HepG2 (cell line): ENCODE measurements around the gene PNKP. TPM values are rescaled to one million over a fixed set of nuclear protein-coding genes. Genes with fewer than 3 reads are reported as not detected.

ENCODE experiments used
- ADNP ChIP-seq: sonication (generic); formaldehyde crosslinking; IDR thresholded peaks from 2 replicates; pipeline ENCODE4 v1.4.0; 2020; ENCODE audit warnings: missing genetic modification reagents
- CHCHD3 ChIP-seq: sonication (generic); formaldehyde crosslinking; IDR thresholded peaks from 2 replicates; pipeline ENCODE4 v1.8.0; 2022; ENCODE audit warnings: mild to moderate bottlenecking, missing genetic modification reagents, moderate library complexity
- HNF4A ChIP-seq: sonication (generic); formaldehyde crosslinking; IDR thresholded peaks from 2 replicates; pipeline ENCODE4 v1.4.0; 2020; ENCODE audit warnings: missing genetic modification reagents
- HOXA5 ChIP-seq: sonication (generic); formaldehyde crosslinking; IDR thresholded peaks from 2 replicates; pipeline ENCODE4 v1.4.0; 2020; ENCODE audit warnings: missing genetic modification reagents
- KLF16 ChIP-seq, 2 experiments: sonication (generic) in 1 of 2; formaldehyde crosslinking in 1 of 2; IDR thresholded peaks; 2 replicates each; pipeline versions ENCODE4 v1.6.1 to v1.8.0; 2016 to 2023; ENCODE audit warnings: missing genetic modification reagents in 2 of 2, missing compliant biosample characterization in 1 of 2
- NCOA1 ChIP-seq: sonication (generic); formaldehyde crosslinking; IDR thresholded peaks from 2 replicates; pipeline ENCODE4 v1.9.0; 2021; ENCODE audit warnings: missing genetic modification reagents
- POLR2AphosphoS5 ChIP-seq: IDR thresholded peaks from 2 replicates; pipeline ENCODE4 v1.6.1; 2012; ENCODE audit warnings: low read depth, low read length
- ZNF232 ChIP-seq: sonication (generic); formaldehyde crosslinking; IDR thresholded peaks from 2 replicates; pipeline ENCODE4 v1.4.0; 2020; ENCODE audit warnings: missing genetic modification reagents, borderline replicate concordance
- ZNF646 ChIP-seq: sonication (generic); formaldehyde crosslinking; IDR thresholded peaks from 2 replicates; pipeline ENCODE4 v1.9.0; 2021; ENCODE audit warnings: mild to moderate bottlenecking, missing genetic modification reagents
- ZNF720 ChIP-seq: sonication (generic); formaldehyde crosslinking; IDR thresholded peaks from 2 replicates; pipeline ENCODE4 v1.4.0; 2020; ENCODE audit warnings: missing genetic modification reagents
- ZNF775 ChIP-seq: sonication (generic); formaldehyde crosslinking; IDR thresholded peaks from 2 replicates; pipeline ENCODE4 v1.4.0; 2020; ENCODE audit warnings: missing genetic modification reagents, mild to moderate bottlenecking, moderate library complexity, borderline replicate concordance
- polyA plus RNA-seq, 8 experiments: library from polyadenylated mRNA; depleted of rRNA in 3 of 8; stranded (reverse) in 7 of 8; unstranded in 1 of 8; fragments of >200 nt; fragmentation: Illumina TruSeq in 4 of 8; extraction: Trizol in 4 of 8; gene quantifications; 2 replicates each; pipeline versions ENCODE4 v1.2.1 to v1.2.3, GENCODE V29; 2011 to 2016; ENCODE audit warnings: low read depth in 4 of 8, missing spikeins in 1 of 8, mixed read lengths in 1 of 8; ENCODE audit not compliant: insufficient read depth in 1 of 8
- total RNA-seq, 5 experiments: library from RNA; depleted of rRNA; stranded (reverse); fragments of >200 nt; fragmentation: Illumina TruSeq; extraction: Trizol; gene quantifications; 2 replicates each; pipeline ENCODE4 v1.2.3, GENCODE V29; 2016; ENCODE audit warnings: low read depth in 1 of 5
- TF ChIP-seq, protein P1 (sequence below): sonication (generic); formaldehyde crosslinking; IDR thresholded peaks from 2 replicates; pipeline ENCODE4 v1.5.0; 2020; ENCODE audit warnings: missing genetic modification reagents
- TF ChIP-seq, protein P2 (sequence below): sonication (generic); formaldehyde crosslinking; IDR thresholded peaks from 2 replicates; pipeline ENCODE4 v1.4.0; 2020; ENCODE audit warnings: missing genetic modification reagents
- TF ChIP-seq, protein P3 (sequence below): sonication (generic); formaldehyde crosslinking; IDR thresholded peaks from 2 replicates; pipeline ENCODE4 v1.4.0; 2020; ENCODE audit warnings: mild to moderate bottlenecking, low read depth, missing genetic modification reagents
- TF ChIP-seq, protein P4 (sequence below): sonication (generic); formaldehyde crosslinking; IDR thresholded peaks from 2 replicates; pipeline ENCODE4 v1.8.0; 2022; ENCODE audit warnings: missing genetic modification reagents, mild to moderate bottlenecking, inconsistent platforms, borderline replicate concordance

The PNKP gene
- total and polyA plus RNA-seq, 2 of the 13 experiments (the other 11 are each of a cell fraction or from before 2014, with no cell fraction given) = 12.7 to 27.1 TPM

DNA sequence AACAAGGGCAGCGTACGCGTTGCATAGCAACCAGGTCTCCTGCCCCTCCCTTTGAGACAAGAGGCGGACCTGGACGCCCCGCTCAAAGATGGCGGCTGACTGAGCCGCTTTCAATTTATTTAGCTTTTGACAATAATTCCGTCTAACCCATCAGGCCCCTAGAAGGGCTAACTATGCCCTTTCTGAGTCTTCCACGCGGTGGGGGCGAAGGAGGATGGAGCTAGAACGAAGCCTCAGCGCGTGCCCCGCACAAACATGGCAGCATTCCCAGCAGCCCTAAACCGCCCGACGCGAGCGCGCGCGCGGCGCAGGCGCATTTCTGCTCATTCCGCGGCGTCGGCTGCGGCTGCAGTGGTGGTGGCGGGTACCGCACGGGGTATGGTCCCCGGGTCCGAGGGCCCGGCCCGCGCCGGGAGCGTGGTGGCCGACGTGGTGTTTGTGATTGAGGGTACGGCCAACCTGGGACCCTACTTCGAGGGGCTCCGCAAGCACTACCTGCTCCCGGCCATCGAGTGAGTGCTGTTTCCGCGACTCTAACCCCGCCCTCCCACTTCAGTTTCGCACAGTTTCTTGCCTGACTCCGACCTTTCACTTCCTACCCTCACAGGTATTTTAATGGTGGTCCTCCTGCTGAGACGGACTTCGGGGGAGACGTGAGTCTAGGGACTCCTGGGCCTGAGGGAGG is 49.3 kb downstream of the PNKP start, which contains the start of gene MED25 (continued):
- 0 out of 2 replicates have a peak, but pooled peaks have one; percentile 55 for TF ChIP-seq HOXA5 (CRISPR knock-in tag)
- no peak; the same call in 1 of the 2 replicates for TF ChIP-seq ZNF646 (CRISPR knock-in tag)
- TF ChIP-seq, protein P1, sequence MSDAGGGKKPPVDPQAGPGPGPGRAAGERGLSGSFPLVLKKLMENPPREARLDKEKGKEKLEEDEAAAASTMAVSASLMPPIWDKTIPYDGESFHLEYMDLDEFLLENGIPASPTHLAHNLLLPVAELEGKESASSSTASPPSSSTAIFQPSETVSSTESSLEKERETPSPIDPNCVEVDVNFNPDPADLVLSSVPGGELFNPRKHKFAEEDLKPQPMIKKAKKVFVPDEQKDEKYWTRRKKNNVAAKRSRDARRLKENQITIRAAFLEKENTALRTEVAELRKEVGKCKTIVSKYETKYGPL (CRISPR knock-in tag) = no peak
- TF ChIP-seq POLR2AphosphoS5 = peak; percentile 63
- TF ChIP-seq ZNF232 = peak; percentile 48; the same call in 1 of the 2 replicates
- TF ChIP-seq, protein P2, sequence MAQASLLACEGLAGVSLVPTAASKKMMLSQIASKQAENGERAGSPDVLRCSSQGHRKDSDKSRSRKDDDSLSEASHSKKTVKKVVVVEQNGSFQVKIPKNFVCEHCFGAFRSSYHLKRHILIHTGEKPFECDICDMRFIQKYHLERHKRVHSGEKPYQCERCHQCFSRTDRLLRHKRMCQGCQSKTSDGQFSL (CRISPR knock-in tag) = no peak; the same call in 1 of the 2 replicates
- TF ChIP-seq HNF4A (CRISPR knock-in tag) = 0 out of 2 replicates have a peak, but pooled peaks have one; percentile 5
- TF ChIP-seq, protein P3, sequence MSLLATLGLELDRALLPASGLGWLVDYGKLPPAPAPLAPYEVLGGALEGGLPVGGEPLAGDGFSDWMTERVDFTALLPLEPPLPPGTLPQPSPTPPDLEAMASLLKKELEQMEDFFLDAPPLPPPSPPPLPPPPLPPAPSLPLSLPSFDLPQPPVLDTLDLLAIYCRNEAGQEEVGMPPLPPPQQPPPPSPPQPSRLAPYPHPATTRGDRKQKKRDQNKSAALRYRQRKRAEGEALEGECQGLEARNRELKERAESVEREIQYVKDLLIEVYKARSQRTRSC (CRISPR knock-in tag) = no peak
- TF ChIP-seq NCOA1 (CRISPR knock-in tag) = no peak
- no peak for TF ChIP-seq ZNF720
- TF ChIP-seq ZNF775 (CRISPR knock-in tag) = no peak; the same call in 1 of the 2 replicates
- no peak for TF ChIP-seq ADNP
- peak in 1 of 2 experiments; percentile 23; a peak in 1 of 4 replicates for TF ChIP-seq KLF16 (CRISPR knock-in tag; IDR thresholded peaks at IDR 0.05)
- TF ChIP-seq CHCHD3 (CRISPR knock-in tag) = no peak
- TF ChIP-seq, protein P4, sequence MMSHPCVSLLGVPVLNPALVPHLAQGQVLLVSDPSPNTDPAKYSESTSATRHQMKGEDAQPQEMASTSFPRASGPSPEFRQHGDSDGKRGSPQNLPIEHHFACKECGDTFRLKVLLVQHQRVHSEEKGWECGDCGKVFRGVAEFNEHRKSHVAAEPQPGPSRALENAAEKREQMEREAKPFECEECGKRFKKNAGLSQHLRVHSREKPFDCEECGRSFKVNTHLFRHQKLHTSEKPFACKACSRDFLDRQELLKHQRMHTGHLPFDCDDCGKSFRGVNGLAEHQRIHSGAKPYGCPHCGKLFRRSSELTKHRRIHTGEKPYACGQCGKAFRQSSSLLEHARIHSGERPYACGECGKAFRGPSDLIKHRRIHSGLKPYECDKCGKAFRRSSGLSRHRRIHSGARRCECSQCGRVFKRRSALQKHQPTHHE (CRISPR knock-in tag) = no peak
